ENCODE data around the gene TMTC4. TPM values are rescaled to one million over a fixed set of nuclear protein-coding genes. Genes with fewer than 3 reads are reported as not detected.
"Not testable (repeated sequence)": the region's sequence is repeated elsewhere in the genome, so short reads cannot be mapped to it uniquely, and the experiment has no call there.

Gene TMTC4
- total RNA-seq, 1 experiment from 2014 or later: 28.1 TPM

GRCh38 chr13:100707818-100708740, 33.5 kb upstream of the TMTC4 start:
- TF ChIP-seq CTCF (conservative IDR thresholded peaks at IDR 0.05): no peak
- Histone ChIP-seq H4K91ac (ENCODE audit: insufficient read length, low read depth, low read length) (no peak overlapping the region), H4K8ac (replicated peaks; ENCODE audit: insufficient read length, low read depth, low read length) (no peak overlapping the region), H4K5ac (ENCODE audit: insufficient read length, low read depth, low read length) (no peak overlapping the region), H2BK15ac (ENCODE audit: low read depth, low read length) (no peak overlapping the region), H3K4ac (ENCODE audit: low read depth, low read length) (no peak overlapping the region), H3K79me2 (ENCODE audit: insufficient read depth, low read length) (no peaks in the 10 kb centered on the region), H3K4me1 (ENCODE audit: insufficient read depth, low read length) (no peaks in the 10 kb centered on the region), H2BK20ac (ENCODE audit: low read depth, low read length, poor library complexity, severe bottlenecking) (no peak overlapping the region), H4K20me1 (ENCODE audit: control insufficient read depth, insufficient read depth, insufficient read length) (no peaks in the 10 kb centered on the region), H2AK5ac (ENCODE audit: insufficient read length, low read length) (no peak overlapping the region), H2AFZ (ENCODE audit: low read length) (no peak overlapping the region), H3K23ac (ENCODE audit: insufficient read length, low read depth, low read length) (no peak overlapping the region), H3K27ac (ENCODE audit: insufficient read length, low read depth, low read length) (no peak overlapping the region), H3K4me2 (ENCODE audit: insufficient read depth, insufficient read length, low read length) (no peak overlapping the region), H2BK120ac (ENCODE audit: low read depth, low read length, poor library complexity, severe bottlenecking) (no peak overlapping the region), H2BK12ac (ENCODE audit: insufficient read length, low read depth, low read length) (no peak overlapping the region), H3K27me3 (ENCODE audit: insufficient read depth, low read length) (no peaks in the 10 kb centered on the region), H3K9ac (ENCODE audit: extremely low read depth, insufficient read length, low read length) (no peak overlapping the region), H3K18ac (ENCODE audit: insufficient read length, low read depth, low read length) (no peak overlapping the region), H3K23me2 (ENCODE audit: insufficient read length, low read depth, low read length, poor library complexity, severe bottlenecking) (no peaks in the 10 kb centered on the region), H3K79me1 (ENCODE audit: insufficient read depth, low read depth, low read length, poor library complexity, severe bottlenecking) (no peaks in the 10 kb centered on the region), H3T11ph (ENCODE audit: low read length) (no peak overlapping the region), H2BK5ac (ENCODE audit: insufficient read length, low read length) (no peak overlapping the region), H3K56ac (ENCODE audit: insufficient read length, low read depth, low read length) (no peak overlapping the region), H3K9me3 (ENCODE audit: control insufficient read depth, low read depth, low read length) (no peaks in the 10 kb centered on the region), H3K14ac (ENCODE audit: insufficient read depth, low read length) (no peak overlapping the region)
- WGBS (ENCODE audit: extremely low coverage, insufficient read length, low lambda C conversion rate): no CpG with 5 or more reads among the region's 12 CpGs
- Mint-ChIP-seq H3K36me3 (ENCODE audit: insufficient read depth in 1 of 3, low read depth in 3 of 3) (no peaks in the 10 kb centered on the region), H3K27me3 (ENCODE audit: low read depth) (no peaks in the 10 kb centered on the region; the same call in 1 of the 2 replicates), H3K4me1 (no peaks in the 10 kb centered on the region), H3K9me3 (no peaks in the 10 kb centered on the region), H3K4me3 (no peak overlapping the region), H3K27ac (no peak overlapping the region)
- no peak for DNase-seq

DNA sequence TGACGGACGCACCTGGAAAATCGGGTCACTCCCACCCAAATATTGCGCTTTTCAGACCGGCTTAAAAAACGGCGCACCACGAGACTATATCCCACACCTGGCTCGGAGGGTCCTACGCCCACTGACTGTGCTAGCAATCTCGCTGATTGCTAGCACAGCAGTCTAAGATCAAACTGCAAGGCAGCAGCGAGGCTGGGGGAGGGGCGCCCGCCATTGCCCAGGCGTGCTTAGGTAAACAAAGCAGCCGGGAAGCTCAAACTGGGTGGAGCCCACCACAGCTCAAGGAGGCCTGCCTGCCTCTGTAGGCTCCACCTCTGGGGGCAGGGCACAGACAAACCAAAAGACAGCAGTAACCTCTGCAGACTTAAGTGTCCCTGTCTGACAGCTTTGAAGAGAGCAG, 23.7 kb upstream of the TMTC4 start:
- not testable (repeated sequence) for H4K8ac ChIP-seq (replicated peaks; ENCODE audit: insufficient read length, low read depth, low read length); H2BK20ac ChIP-seq (ENCODE audit: low read depth, low read length, poor library complexity, severe bottlenecking); H3K9me3 ChIP-seq (ENCODE audit: control insufficient read depth, low read depth, low read length); H3K4me2 ChIP-seq (ENCODE audit: insufficient read depth, insufficient read length, low read length); H3K9me3 Mint-ChIP-seq; H4K5ac ChIP-seq (ENCODE audit: insufficient read length, low read depth, low read length); H3T11ph ChIP-seq (ENCODE audit: low read length); H3K27me3 ChIP-seq (ENCODE audit: insufficient read depth, low read length); H2AFZ ChIP-seq (ENCODE audit: low read length); H3K56ac ChIP-seq (ENCODE audit: insufficient read length, low read depth, low read length); H2BK5ac ChIP-seq (ENCODE audit: insufficient read length, low read length); H3K4me1 Mint-ChIP-seq; H3K4me1 ChIP-seq (ENCODE audit: insufficient read depth, low read length); H4K91ac ChIP-seq (ENCODE audit: insufficient read length, low read depth, low read length); H3K4ac ChIP-seq (ENCODE audit: low read depth, low read length); H3K27ac ChIP-seq (ENCODE audit: insufficient read length, low read depth, low read length); H3K79me1 ChIP-seq (ENCODE audit: insufficient read depth, low read depth, low read length, poor library complexity, severe bottlenecking); H2BK12ac ChIP-seq (ENCODE audit: insufficient read length, low read depth, low read length); H3K23me2 ChIP-seq (ENCODE audit: insufficient read length, low read depth, low read length, poor library complexity, severe bottlenecking); H3K23ac ChIP-seq (ENCODE audit: insufficient read length, low read depth, low read length); H2AK5ac ChIP-seq (ENCODE audit: insufficient read length, low read length); H4K20me1 ChIP-seq (ENCODE audit: control insufficient read depth, insufficient read depth, insufficient read length); H3K9ac ChIP-seq (ENCODE audit: extremely low read depth, insufficient read length, low read length); H3K14ac ChIP-seq (ENCODE audit: insufficient read depth, low read length); H3K79me2 ChIP-seq (ENCODE audit: insufficient read depth, low read length); DNase-seq; H3K18ac ChIP-seq (ENCODE audit: insufficient read length, low read depth, low read length); H2BK15ac ChIP-seq (ENCODE audit: low read depth, low read length); H2BK120ac ChIP-seq (ENCODE audit: low read depth, low read length, poor library complexity, severe bottlenecking); H3K27me3 Mint-ChIP-seq (ENCODE audit: low read depth); H3K27ac Mint-ChIP-seq; H3K4me3 Mint-ChIP-seq; H3K36me3 Mint-ChIP-seq (ENCODE audit: insufficient read depth in 1 of 3, low read depth in 3 of 3)
- no CpG with 5 or more reads among the region's 16 CpGs for WGBS (ENCODE audit: extremely low coverage, insufficient read length, low lambda C conversion rate)
